Measurements from ENCODE around the gene RTN4. TPM values are rescaled to one million over a fixed set of nuclear protein-coding genes. Genes with fewer than 3 reads are reported as not detected.

The RTN4 gene
- total and polyA plus RNA-seq, 2 experiments from 2014 or later, result 284 to 455 TPM

GRCh38 chr2:54962935-54963440 is 87.3 kb downstream of the RTN4 start:
- Histone ChIP-seq H3K4me3 (no peak overlapping the region), H4K20me1 (ENCODE audit: insufficient read depth, poor library complexity, severe bottlenecking) (no peaks in the 10 kb centered on the region), H2AFZ (no peak overlapping the region), H3K36me3 (replicated peaks; ENCODE audit: insufficient read depth, low read depth) (no peaks in the 10 kb centered on the region), H3K27me3 (no peaks in the 10 kb centered on the region), H3K9me2 (replicated peaks; ENCODE audit: insufficient read depth) (no peaks in the 10 kb centered on the region), H3K27ac (peak overlapping the region; percentile 37), H3K4me2 (no peak overlapping the region), H3K79me2 (no peaks in the 10 kb centered on the region), H3K9me3 (ENCODE audit: low read depth) (no peaks in the 10 kb centered on the region), H3K4me1 (ENCODE audit: insufficient read depth) (no peaks in the 10 kb centered on the region)
- no peak for DNase-seq (ENCODE audit: low spot score)
- 79% methylated on average over 3 of the region's 3 CpGs for WGBS (ENCODE audit: low lambda C conversion rate, missing lambda C conversion rate)
- TF ChIP-seq CTCF (IDR thresholded peaks at IDR 0.05; ENCODE audit: poor library complexity) (no peak), EZH2 (IDR thresholded peaks at IDR 0.05; ENCODE audit: borderline replicate concordance) (no peak), EZH2phosphoT487 (IDR thresholded peaks at IDR 0.05; ENCODE audit: low read depth, severe bottlenecking, unreplicated experiment) (no peak)

GRCh38 chr2:54962511-54962910 is 87.7 kb downstream of the RTN4 start:
- H3K79me2 ChIP-seq, result no peaks in the 10 kb centered on the region
- no peak overlapping the region for H2AFZ ChIP-seq
- H3K4me1 ChIP-seq (ENCODE audit: insufficient read depth), result no peaks in the 10 kb centered on the region
- no peaks in the 10 kb centered on the region for H3K9me3 ChIP-seq (ENCODE audit: low read depth)
- H3K27me3 ChIP-seq, result no peaks in the 10 kb centered on the region
- WGBS (ENCODE audit: low lambda C conversion rate, missing lambda C conversion rate), result 95% methylated on average over 13 of the region's 13 CpGs
- TF ChIP-seq CTCF (IDR thresholded peaks at IDR 0.05; ENCODE audit: poor library complexity), result no peak
- no peak for TF ChIP-seq EZH2 (IDR thresholded peaks at IDR 0.05; ENCODE audit: borderline replicate concordance)
- TF ChIP-seq EZH2phosphoT487 (IDR thresholded peaks at IDR 0.05; ENCODE audit: low read depth, severe bottlenecking, unreplicated experiment), result no peak
- no peak overlapping the region for H3K4me2 ChIP-seq
- H3K9me2 ChIP-seq (replicated peaks; ENCODE audit: insufficient read depth), result no peaks in the 10 kb centered on the region
- H3K36me3 ChIP-seq (replicated peaks; ENCODE audit: insufficient read depth, low read depth), result no peaks in the 10 kb centered on the region
- no peak for DNase-seq (ENCODE audit: low spot score)
- no peak overlapping the region for H3K27ac ChIP-seq
- H3K4me3 ChIP-seq, result no peak overlapping the region
- no peaks in the 10 kb centered on the region for H4K20me1 ChIP-seq (ENCODE audit: insufficient read depth, poor library complexity, severe bottlenecking)

GRCh38 chr2:54960164-54960563 is 90.1 kb downstream of the RTN4 start:
- Histone ChIP-seq H3K9me2 (replicated peaks; ENCODE audit: insufficient read depth) (no peaks in the 10 kb centered on the region), H3K4me2 (no peak overlapping the region), H3K4me3 (no peak overlapping the region), H3K4me1 (ENCODE audit: insufficient read depth) (peaks cover 5% of the 10 kb centered on the region), H4K20me1 (ENCODE audit: insufficient read depth, poor library complexity, severe bottlenecking) (no peaks in the 10 kb centered on the region), H3K9me3 (ENCODE audit: low read depth) (no peaks in the 10 kb centered on the region), H2AFZ (no peak overlapping the region), H3K27me3 (no peaks in the 10 kb centered on the region), H3K79me2 (no peaks in the 10 kb centered on the region), H3K27ac (no peak overlapping the region), H3K36me3 (replicated peaks; ENCODE audit: insufficient read depth, low read depth) (no peaks in the 10 kb centered on the region)
- no peak for DNase-seq (ENCODE audit: low spot score)
- 71% methylated on average over 7 of the region's 7 CpGs for WGBS (ENCODE audit: low lambda C conversion rate, missing lambda C conversion rate)
- TF ChIP-seq EZH2phosphoT487 (IDR thresholded peaks at IDR 0.05; ENCODE audit: low read depth, severe bottlenecking, unreplicated experiment) (no peak), EZH2 (IDR thresholded peaks at IDR 0.05; ENCODE audit: borderline replicate concordance) (no peak), CTCF (IDR thresholded peaks at IDR 0.05; ENCODE audit: poor library complexity) (no peak)
